ENCODE data around the gene KIF20A. TPM values are rescaled to one million over a fixed set of nuclear protein-coding genes. Genes with fewer than 3 reads are reported as not detected.
"Not testable (repeated sequence)": the region's sequence is repeated elsewhere in the genome, so short reads cannot be mapped to it uniquely, and the experiment has no call there.

Gene KIF20A
- total RNA-seq, 1 experiment from 2014 or later, result 130 TPM

DNA sequence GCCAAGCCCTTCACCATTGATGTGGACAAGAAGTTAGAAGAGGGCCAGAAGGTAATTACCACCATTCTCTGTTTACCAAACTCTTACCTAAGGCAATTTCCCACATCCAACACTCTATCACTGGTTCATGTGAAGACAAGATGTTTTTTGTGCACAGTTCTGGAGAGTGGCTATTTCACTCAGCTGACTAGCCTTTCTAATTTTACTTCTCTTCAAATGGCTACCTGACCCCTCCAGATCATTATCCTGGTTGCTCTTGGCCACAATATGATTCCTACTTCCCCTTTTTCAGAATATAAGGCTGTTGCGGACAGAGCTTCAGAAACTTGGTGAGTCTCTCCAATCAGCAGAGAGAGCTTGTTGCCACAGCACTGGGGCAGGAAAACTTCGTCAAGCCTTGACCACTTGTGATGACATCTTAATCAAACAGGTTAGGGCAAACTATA is 7.1 kb downstream of the KIF20A start:
- no peak for DNase-seq (ENCODE audit: low spot score)

DNA sequence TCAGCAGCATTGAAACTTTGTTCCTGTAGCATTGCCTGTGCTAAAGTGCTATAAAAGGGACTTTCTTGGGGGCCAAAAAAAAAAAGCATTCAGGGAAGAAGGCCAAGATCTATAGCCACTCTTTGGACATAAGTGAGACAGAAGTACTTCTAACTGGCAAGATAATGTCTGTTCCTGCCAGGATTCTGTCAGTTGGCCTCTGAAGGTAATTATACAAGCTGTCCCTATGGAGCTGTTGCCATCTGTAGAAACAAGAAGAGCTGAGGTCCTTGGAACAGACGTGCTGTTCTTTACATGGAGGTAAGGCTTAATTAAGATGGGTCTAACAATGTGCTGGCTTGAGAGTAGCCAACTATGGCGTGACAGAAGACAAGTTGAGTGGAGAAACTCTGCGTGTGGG is 9.7 kb downstream of the KIF20A start:
- no peak for DNase-seq (ENCODE audit: low spot score)

DNA sequence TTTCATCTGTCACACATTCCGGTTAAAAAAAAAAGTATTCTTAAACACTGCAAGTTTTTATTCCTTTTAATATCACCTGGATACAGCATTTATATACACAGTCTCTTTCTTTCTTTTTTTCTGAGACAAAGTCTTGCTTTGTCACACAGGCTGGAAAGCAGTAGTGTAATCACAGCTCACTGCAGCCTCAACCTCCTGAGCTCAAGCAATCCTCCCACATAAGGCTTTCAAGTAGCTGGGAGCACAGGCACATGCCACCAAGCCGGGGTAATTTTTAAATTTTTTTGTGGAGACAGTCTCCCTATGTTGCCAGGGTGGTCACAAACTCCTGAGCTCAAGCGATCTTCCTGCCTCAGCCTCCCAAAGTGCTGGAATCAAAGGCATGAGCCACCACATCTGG is 13.9 kb downstream of the KIF20A start:
- DNase-seq (ENCODE audit: low spot score), result no peak

DNA sequence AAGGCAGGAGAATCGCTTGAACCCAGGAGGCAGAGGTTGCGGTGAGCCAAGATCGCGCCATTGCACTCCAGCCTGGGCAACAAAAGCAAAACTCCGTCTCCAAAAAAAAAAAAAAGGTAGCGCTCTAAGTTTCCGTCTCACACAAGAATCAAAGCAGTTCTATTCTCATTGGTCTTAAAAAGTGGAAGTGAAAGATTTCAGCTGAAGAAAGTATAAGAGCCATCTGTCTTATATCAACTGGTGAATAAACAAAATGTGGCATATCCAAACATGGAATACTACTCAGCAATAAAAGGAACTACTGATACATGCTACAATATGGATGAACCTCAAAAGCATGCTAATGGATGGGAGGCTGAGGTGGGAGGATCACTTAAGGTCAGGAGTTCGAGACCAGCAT is 14.9 kb downstream of the KIF20A start:
- not testable (repeated sequence) for DNase-seq (ENCODE audit: low spot score)

DNA sequence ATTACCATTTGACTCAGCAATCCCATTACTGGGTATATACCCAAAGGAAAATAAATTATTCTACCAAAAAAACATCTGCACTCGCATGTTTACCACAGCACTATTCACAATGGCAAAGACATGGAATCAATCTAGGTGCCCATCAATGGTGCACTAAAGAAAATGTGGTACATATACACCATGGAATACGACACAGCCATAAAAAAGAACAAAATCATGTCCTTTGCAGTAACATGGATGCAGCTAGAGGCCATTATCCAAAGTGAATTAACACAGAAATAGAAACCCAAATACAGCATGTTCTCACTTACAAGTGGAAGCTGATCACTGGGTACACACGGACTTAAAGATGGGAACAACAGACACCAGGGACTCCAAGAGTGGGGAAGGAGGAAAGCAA is 32.1 kb downstream of the KIF20A start:
- DNase-seq (ENCODE audit: low spot score), result no peak

DNA sequence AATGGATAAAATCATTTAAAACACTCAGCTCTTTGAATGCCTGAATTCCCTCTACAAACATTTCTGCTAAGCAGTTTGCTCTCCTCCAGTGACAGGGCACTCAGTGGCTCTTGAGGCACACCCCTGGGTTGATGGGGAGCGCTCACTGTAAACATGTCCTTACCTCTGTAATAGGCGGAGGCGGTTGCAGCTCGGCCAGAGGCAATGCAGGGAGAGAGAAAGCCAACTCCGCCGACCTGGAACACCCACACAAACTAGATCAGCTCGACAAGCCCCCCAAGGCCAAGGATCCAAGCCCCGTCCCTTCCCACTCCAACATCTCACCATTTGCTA is 33.9 kb downstream of the KIF20A start:
- no peak for DNase-seq (ENCODE audit: low spot score)

DNA sequence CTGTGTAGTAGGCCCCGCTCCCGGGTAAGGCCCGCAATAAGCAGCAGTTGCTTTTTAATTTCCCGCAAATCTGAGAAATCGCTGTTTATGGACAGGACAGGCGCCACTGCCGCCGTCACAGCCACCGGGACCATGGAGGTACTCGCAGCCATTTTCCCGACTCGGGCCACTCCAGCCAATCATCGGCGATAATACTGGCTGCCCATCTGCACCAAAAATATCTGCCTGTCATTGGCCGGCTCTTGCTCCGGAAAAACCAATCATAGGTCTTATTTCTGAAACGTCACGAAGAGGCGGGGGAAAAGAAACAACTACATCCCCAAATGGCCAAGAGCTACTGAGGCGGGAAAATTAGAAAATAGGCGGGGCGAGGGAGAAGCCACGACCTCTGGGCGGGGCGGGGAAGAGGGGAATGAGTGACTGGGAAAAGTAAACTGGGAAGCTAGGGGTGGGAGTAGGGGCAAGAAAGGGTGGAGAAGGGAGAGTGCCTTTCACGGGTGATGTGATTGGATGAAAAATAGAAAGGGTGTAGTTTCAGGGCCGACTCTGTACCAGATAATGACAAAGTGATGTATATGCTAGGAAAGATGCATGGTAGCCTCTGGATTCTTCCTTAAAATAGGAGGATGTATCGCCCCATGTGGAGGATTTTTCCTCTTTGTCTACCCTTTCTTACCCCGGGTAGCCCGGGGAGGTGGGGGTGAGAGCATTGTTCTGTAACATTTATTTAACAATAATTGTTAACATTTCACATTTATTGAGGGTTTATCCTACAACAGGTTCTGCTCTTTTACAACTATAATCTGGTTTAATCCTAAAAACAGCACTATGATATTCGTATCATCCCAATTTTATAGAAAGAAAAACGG is 34.5 kb downstream of the KIF20A start, which contains the start of gene CDC23:
Gene CDC23 (minus strand): TSS at position 163 of the 869 bp plus-strand sequence. CDS start 11 bp downstream, at position 152.
- peak; percentile 99 for DNase-seq (ENCODE audit: low spot score)

DNA sequence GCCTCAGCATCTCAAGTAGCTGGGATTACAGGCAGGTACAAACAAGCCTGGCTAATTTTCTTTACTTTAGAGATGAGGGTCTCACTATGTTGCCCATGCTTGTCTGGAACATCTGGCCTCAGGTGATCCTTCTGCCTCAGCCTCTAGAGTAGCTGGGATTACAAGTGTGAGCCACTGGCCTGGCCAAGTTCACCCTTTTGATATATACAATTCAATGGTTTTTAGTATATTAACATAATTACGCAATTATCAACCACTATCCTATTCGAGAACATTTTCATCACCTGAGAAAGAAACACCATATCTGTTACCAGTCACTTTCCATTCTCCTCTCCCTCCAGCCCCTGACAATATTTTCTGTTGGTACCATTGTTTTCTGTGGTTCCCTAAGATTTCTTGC is 37.9 kb downstream of the KIF20A start:
- no peak for DNase-seq (ENCODE audit: low spot score)

DNA sequence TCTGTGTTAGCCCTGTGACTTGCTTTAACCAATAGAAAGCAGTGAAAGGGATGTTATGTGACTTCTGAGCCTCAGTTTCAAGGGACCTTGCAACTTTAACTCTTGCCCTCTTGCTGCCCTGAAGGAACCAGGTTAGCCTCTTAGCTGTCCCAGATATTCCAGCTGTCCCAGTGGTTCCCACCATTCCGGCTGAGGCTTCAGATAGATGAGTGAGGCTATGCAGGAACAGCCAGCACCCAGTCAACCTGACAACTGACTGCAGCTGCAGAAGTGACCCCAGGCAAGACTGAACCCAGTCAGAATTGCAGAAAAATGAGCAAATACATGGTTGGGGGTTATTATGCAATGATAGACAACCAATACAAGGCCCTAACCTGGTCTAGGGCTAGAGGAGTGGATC is 44.6 kb downstream of the KIF20A start:
- no peak for DNase-seq (ENCODE audit: low spot score)

DNA sequence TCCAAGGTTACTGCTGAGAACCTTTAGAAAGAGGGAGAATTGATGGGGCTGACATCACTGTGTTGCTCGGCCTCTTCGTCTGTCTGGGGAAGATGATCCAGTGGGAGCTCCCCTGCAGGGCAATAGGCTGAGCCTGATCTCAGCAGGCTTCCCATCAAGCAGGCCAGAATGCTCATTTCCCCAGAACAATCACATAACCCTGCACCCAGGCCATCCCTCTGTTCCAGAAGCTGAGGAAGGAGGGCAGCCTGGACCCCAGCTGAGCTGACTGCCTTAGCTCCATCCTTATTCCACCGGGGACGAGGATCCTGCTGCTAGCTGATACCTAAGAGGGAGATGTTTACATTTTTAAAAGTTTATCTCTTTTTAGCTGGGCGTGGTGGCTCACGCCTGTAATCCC is 45.8 kb downstream of the KIF20A start:
- DNase-seq (ENCODE audit: low spot score), result no peak

DNA sequence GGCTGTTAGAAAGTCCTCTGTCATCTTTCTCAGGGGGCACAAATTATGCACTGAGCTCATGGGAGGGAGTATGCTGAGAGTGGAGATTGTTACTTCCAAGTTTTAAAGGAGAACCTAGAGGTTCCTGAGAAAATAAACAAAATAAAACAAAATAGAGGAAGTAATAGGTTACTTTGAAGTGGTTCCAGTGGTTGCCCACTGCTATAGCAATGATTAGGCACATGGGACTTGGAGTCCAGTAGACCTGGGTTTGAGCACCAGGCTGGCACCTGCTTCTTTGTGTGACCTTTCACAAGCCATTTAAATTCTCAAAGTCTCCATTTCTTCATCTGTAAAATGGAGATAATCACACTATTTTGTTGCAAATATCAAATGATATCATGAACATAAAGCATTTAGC is 48.0 kb downstream of the KIF20A start:
- DNase-seq (ENCODE audit: low spot score), result no peak

DNA sequence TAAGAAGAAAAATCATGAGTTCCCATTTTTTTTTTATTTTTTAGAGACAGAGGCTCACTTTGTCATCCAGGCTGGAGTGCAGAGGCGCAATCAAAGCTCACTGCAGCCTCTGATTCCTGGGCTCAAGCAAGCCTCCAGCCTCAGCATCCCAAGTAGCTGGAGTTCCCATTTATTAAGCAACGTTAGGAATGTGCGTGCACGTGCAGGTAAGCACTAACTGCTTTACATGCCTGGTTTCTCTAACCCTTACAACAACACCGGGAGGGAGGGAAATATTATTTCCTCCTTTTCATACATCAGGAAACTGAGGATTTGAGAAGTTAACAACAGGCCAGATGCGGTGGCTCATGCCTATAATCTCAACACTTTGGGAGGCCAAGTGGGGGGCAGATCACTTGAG is 50.5 kb downstream of the KIF20A start:
- no peak for DNase-seq (ENCODE audit: low spot score)

DNA sequence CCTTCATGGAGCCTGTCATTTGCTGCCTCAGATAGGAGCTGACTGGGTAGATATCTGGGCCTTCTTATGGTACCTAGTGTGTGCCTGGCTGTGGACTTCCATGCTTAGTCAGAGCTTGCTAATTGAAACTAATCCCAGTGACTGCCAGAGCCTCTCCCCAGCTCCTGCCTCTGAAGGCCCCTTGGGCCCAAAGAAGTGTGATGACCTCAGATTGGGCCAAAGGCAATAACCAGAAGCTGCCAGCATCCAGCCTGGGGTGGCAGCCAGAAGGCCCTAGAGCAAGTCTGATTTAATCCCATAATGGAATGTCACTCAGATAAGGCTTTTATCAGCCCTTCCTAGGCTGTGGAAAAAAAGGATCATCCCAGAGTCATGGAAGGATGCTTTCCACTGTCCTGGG is 51.3 kb downstream of the KIF20A start:
- peak; percentile 32 for DNase-seq (ENCODE audit: low spot score)

DNA sequence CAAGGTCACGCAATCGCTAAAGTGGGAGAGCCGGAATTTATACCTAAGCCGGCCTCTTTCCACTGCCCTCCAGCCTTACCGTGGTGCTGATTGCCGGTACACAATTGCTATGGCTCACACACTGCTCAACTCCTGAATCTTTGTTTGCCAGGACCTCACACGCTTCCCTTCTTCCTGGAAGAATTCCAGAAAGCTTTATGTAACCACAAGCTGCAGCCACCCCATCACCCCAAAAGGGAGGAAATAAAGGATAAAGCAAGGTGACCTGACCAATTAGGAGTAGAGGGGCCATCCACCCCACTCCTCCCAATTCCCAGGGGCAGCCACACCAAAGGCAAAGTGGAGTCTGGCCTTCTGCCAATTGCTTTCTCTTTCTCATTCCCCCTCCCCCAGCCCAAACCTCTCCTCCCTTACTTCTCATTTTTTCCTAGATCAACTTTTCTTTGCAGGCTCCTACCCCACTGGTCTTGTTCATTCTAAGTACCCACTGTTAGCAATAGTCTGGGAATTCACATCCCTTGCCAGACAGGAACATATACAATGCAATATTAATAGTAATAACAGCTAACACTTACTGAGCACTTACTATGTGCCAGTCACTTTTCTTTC is 52.2 kb downstream of the KIF20A start:
- peak; percentile 71 for DNase-seq (ENCODE audit: low spot score)

DNA sequence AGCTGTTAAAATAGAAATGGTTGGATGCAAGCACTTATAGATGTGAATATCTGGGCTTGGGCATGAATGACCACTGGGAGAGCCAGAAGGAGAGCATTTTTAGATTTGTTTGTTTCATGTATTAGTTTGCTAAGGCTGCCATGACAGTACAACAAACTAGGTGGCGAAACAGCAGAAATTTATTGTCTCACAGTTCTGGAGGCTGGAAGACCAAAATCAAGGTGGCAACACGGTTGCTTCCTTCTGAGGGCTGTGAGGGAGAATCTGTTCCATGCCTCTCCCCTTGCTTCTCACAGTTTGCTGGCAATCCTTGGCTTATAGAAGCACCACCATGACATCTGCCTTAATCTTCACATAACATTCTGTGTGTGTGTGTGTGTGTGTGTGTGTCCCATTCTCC is 54.4 kb downstream of the KIF20A start:
- DNase-seq (ENCODE audit: low spot score), result no peak

DNA sequence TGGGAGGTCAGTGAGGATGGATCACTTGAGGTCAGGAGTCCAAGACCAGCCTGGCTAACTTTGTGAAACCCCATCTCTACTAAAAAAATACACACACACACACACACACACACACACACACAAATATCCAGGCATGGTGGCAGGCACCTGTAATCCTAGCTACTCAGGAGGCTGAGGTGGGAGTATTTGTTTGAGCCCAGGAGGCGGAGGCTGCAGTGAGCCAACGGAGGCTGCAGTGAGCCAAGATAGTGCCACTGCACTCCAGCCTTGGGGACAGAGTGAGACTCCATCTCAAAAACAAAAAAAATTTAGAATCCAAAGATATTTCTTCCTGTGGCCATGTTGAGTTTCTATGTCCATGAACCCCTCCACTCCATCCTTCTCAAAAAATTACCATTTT is 55.7 kb downstream of the KIF20A start:
- no peak for DNase-seq (ENCODE audit: low spot score)

Other genes starting within 250 kb of the KIF20A start
- gene FAM13B, start 146.0 kb upstream of the KIF20A start, total RNA-seq (2014; rRNA removed; shearing (Covaris generic)), result 7.7 and 11.3 TPM in 2 replicates
- not detected in 2 replicates for gene WNT8A, start 95.1 kb upstream of the KIF20A start, total RNA-seq (2014; rRNA removed; shearing (Covaris generic))
- 2.6 and 5.6 TPM in 2 replicates for gene NME5, start 39.7 kb upstream of the KIF20A start, total RNA-seq (2014; rRNA removed; shearing (Covaris generic))
- 46.5 and 55.2 TPM in 2 replicates for gene BRD8, start 482 bp upstream of the KIF20A start, total RNA-seq (2014; rRNA removed; shearing (Covaris generic))
- 48.2 and 51.7 TPM in 2 replicates for gene CDC23, start 34.2 kb downstream of the KIF20A start, total RNA-seq (2014; rRNA removed; shearing (Covaris generic))
- gene GFRA3, start 95.5 kb downstream of the KIF20A start, total RNA-seq (2014; rRNA removed; shearing (Covaris generic)), result not detected in 2 replicates
- 21.6 and 25.1 TPM in 2 replicates for gene CDC25C, start 152.7 kb downstream of the KIF20A start, total RNA-seq (2014; rRNA removed; shearing (Covaris generic))
- gene FAM53C, start 159.2 kb downstream of the KIF20A start, total RNA-seq (2014; rRNA removed; shearing (Covaris generic)), result 24.8 and 25.8 TPM in 2 replicates
- 49.0 and 53.1 TPM in 2 replicates for gene KDM3B, start 173.6 kb downstream of the KIF20A start, total RNA-seq (2014; rRNA removed; shearing (Covaris generic))

Data from H4 (cell line).